ENCODE measurements around the gene ECHS1. TPM values are rescaled to one million over a fixed set of nuclear protein-coding genes. Genes with fewer than 3 reads are reported as not detected.
A peak's percentile ranks its signal among the peaks of the same experiment; 100 is the strongest.

The ECHS1 gene
- total and polyA plus RNA-seq, 9 of the 15 experiments (the other 6 are each of a cell fraction or from before 2014, with no cell fraction given): 16.6 to 100 (median 68.1) TPM

DNA sequence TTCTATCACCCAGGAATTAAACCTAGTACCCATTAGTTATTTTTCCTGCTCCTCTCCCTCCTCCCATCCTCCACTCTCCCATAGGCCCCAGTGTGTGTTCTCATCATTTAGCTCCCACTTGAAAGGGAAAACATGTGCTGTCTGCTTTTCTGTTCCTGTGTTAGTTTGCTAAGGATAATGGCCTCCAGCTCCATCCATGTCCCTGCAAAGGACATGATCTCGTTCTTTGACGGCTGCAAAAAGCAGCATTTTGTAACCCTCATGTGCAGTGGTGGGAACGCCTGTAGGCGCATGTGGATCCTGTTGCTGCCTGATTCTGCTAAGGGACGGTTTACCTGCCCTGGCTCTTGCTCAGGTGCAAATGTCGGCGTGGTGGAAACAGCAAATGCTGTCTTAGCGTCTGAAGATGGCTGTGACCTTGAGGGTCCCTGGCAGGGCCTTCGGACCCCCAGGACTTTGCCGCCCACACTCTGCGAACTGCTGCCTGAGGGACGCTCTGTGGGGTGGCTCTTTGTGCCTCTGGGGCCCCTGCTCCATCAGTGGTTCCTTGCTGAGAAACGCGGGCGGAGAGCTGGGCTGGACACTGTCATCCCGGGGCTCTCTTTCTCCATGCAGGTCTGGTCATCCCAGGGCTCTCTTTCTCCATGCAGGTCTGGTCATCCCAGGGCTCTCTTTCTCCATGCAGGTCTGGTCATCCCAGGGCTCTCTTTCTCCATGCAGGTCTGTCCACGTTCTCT lies 15.2 kb upstream of the ECHS1 start:
- Histone ChIP-seq H3K9me1 (ENCODE audit: control insufficient read depth, insufficient read depth, low read length) (no peaks in the 10 kb centered on the region), H3K4me1 (replicated peaks in 1 of 2; ENCODE audit: control insufficient read depth in 2 of 2, insufficient read depth in 2 of 2, low read length in 2 of 2) (peaks cover 11 to 41% of the 10 kb centered on the region in 2 experiments), H3K36me3 (ENCODE audit: control insufficient read depth, insufficient read depth, low read length) (peaks cover 7% of the 10 kb centered on the region; the same call in 1 of the 3 replicates), H3K4me3 (peak overlapping the region; percentile 46), H3K27me3 (ENCODE audit: control insufficient read depth in 2 of 2, insufficient read depth in 2 of 2, low read length in 2 of 2) (no peaks in the 10 kb centered on the region), H3K79me2 (ENCODE audit: control insufficient read depth, insufficient read depth, low read length) (no peaks in the 10 kb centered on the region; the same call in 2 of the 3 replicates), H4K20me1 (replicated peaks; ENCODE audit: control insufficient read depth, insufficient read depth, low read length) (no peaks in the 10 kb centered on the region), H3K4me2 (ENCODE audit: insufficient read depth, low read length) (peak overlapping the region; percentile 92), H3K9me3 (replicated peaks; ENCODE audit: control insufficient read depth, insufficient read depth, low read depth, low read length) (no peaks in the 10 kb centered on the region), H3K9ac (ENCODE audit: insufficient read depth in 1 of 2, low read depth in 2 of 2, low read length in 2 of 2) (peak overlapping the region; percentile 73 to 94), H2AFZ (ENCODE audit: low read depth, low read length) (peak overlapping the region; percentile 94), H3K27ac (ENCODE audit: extremely low read depth, low read depth, low read length) (peak overlapping the region; percentile 83)
- FAIRE-seq: peak; percentile 84
- ChIA-PET CTCF (ENCODE audit: low intra/inter-chr PET ratio) (no interaction called here), POLR2A (interaction anchor here (0.7 to 1.7 kb wide), 3 partner anchors 13 to 483 kb away, joined by 3 to 6 read pairs (median 6); no protein-coding TSS in a partner anchor)
- peak; percentile 79 for ATAC-seq
- intact Hi-C loops (cut with micrococcal nuclease): no loop called here
- DNase-seq (ENCODE audit: extremely low read depth in 1 of 4, low spot score in 3 of 4): peak in 3 of 4 experiments; percentile 17 to 77 (median 22)
- in situ Hi-C loops (cut with MboI): no loop called here
- WGBS (ENCODE audit: insufficient coverage, low coverage, missing lambda C conversion rate): 0% methylated on average over 15 of the region's 17 CpGs
- BruUV-seq (replicated peaks): TSS peak; percentile 76
- TF ChIP-seq NR2C1 (IDR thresholded peaks at IDR 0.05): peak; percentile 49; the same call in 1 of the 2 replicates
- TF ChIP-seq NR2C1 (tag; IDR thresholded peaks at IDR 0.05): no peak
- no peak for TF ChIP-seq SETDB1 (IDR thresholded peaks at IDR 0.05; ENCODE audit: low read length)
- TF ChIP-seq, protein P1, sequence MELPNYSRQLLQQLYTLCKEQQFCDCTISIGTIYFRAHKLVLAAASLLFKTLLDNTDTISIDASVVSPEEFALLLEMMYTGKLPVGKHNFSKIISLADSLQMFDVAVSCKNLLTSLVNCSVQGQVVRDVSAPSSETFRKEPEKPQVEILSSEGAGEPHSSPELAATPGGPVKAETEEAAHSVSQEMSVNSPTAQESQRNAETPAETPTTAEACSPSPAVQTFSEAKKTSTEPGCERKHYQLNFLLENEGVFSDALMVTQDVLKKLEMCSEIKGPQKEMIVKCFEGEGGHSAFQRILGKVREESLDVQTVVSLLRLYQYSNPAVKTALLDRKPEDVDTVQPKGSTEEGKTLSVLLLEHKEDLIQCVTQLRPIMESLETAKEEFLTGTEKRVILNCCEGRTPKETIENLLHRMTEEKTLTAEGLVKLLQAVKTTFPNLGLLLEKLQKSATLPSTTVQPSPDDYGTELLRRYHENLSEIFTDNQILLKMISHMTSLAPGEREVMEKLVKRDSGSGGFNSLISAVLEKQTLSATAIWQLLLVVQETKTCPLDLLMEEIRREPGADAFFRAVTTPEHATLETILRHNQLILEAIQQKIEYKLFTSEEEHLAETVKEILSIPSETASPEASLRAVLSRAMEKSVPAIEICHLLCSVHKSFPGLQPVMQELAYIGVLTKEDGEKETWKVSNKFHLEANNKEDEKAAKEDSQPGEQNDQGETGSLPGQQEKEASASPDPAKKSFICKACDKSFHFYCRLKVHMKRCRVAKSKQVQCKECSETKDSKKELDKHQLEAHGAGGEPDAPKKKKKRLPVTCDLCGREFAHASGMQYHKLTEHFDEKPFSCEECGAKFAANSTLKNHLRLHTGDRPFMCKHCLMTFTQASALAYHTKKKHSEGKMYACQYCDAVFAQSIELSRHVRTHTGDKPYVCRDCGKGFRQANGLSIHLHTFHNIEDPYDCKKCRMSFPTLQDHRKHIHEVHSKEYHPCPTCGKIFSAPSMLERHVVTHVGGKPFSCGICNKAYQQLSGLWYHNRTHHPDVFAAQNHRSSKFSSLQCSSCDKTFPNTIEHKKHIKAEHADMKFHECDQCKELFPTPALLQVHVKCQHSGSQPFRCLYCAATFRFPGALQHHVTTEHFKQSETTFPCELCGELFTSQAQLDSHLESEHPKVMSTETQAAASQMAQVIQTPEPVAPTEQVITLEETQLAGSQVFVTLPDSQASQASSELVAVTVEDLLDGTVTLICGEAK (IDR thresholded peaks at IDR 0.05): peak; percentile 89
- TF ChIP-seq, protein P1 (CRISPR knock-in tag; IDR thresholded peaks at IDR 0.05): no peak
- TF ChIP-seq POLR2G (IDR thresholded peaks at IDR 0.05; ENCODE audit: low read depth, low read length): 0 out of 2 replicates have a peak, but pooled peaks have one; percentile 24
- TF ChIP-seq EP400 (IDR thresholded peaks at IDR 0.05): peak; percentile 69
- no peak for TF ChIP-seq IRF2 (CRISPR knock-in tag; IDR thresholded peaks at IDR 0.05)
- no peak for TF ChIP-seq POLR3A (IDR thresholded peaks at IDR 0.05; ENCODE audit: borderline replicate concordance, extremely low read depth, insufficient read depth, insufficient read length)
- TF ChIP-seq RBFOX2 (IDR thresholded peaks at IDR 0.05; ENCODE audit: low read depth, low read length): peak; percentile 43; the same call in 1 of the 2 replicates
- TF ChIP-seq TRIM24 (IDR thresholded peaks at IDR 0.05): peak in 1 of 2 experiments; percentile 95; a peak in 2 of 4 replicates
- TF ChIP-seq SMAD2 (IDR thresholded peaks at IDR 0.05; ENCODE audit: low read depth, low read length): no peak
- TF ChIP-seq NFRKB (IDR thresholded peaks at IDR 0.05; ENCODE audit: low read depth): peak; percentile 96
